Caco-2 (cell line): ENCODE results near the gene DNAAF5. TPM values are rescaled to one million over a fixed set of nuclear protein-coding genes. Genes with fewer than 3 reads are reported as not detected.
A peak's percentile ranks its signal among the peaks of the same experiment; 100 is the strongest.

Source experiments
- BruUV-seq: library from RNA; stranded (reverse); fragments of 400-500 nt; replicated peaks from 2 replicates; lab custom pipeline; 2021; lab: Mats Ljungman, UMichigan
- CTCF ChIA-PET: fragments of 300-600 bp; sonication (Branson Sonifier 250); formaldehyde crosslinking; loops from one replicate; lab custom pipeline; 2022; ENCODE audit warnings: antibody characterized with exemption; lab: Charles Lee
- POLR2A ChIA-PET: fragments of 300-600 bp; sonication (Branson Sonifier 250); formaldehyde crosslinking; loops from one replicate; lab custom pipeline; 2022; ENCODE audit warnings: antibody characterized with exemption; lab: Charles Lee
- DNase-seq, 2 experiments: peaks; one replicate each; pipeline versions ENCODE4 v3.0.0 to v3.0.0-alpha.2; 2020 to 2022
- H3K27me3 ChIP-seq: replicated peaks from 2 replicates; pipeline ENCODE4 v1.6.0; 2011; ENCODE audit warnings: low read length; ENCODE audit not compliant: control insufficient read depth, insufficient read depth
- H3K36me3 ChIP-seq: 2 replicates; pipeline ENCODE4 v1.5.1; 2011; ENCODE audit warnings: low read length; ENCODE audit not compliant: control insufficient read depth, insufficient read depth
- H3K4me1 ChIP-seq: fragments of 250-450 bp; sonication (Bioruptor Pico); 2 replicates; pipeline ENCODE4 v1.5.1; 2020; ENCODE audit warnings: mild to moderate bottlenecking
- H3K4me3 ChIP-seq: 2 replicates; pipeline ENCODE4 v1.5.1; 2011; ENCODE audit warnings: low read depth, mild to moderate bottlenecking, control low read depth, low read length
- H3K9me3 ChIP-seq: fragments of 250-450 bp; sonication (Bioruptor Pico); 2 replicates; pipeline ENCODE4 v1.5.1; 2020; ENCODE audit warnings: mild to moderate bottlenecking, moderate library complexity
- H3K27ac Mint-ChIP-seq: one replicate; pipeline ENCODE4 v1.8.0; 2022; ENCODE audit warnings: mixed read lengths; ENCODE audit not compliant: unreplicated experiment
- H3K27me3 Mint-ChIP-seq: one replicate; pipeline ENCODE4 v1.8.0; 2022; ENCODE audit warnings: mixed read lengths; ENCODE audit not compliant: insufficient read depth, unreplicated experiment
- H3K36me3 Mint-ChIP-seq: one replicate; pipeline ENCODE4 v1.8.0; 2022; ENCODE audit warnings: mild to moderate bottlenecking, mixed read lengths; ENCODE audit not compliant: insufficient read depth, unreplicated experiment
- H3K4me1 Mint-ChIP-seq: one replicate; pipeline ENCODE4 v1.8.0; 2022; ENCODE audit warnings: low read depth, mixed read lengths; ENCODE audit not compliant: unreplicated experiment
- H3K4me3 Mint-ChIP-seq: one replicate; pipeline ENCODE4 v1.8.0; 2022; ENCODE audit warnings: mild to moderate bottlenecking, moderate library complexity, mixed read lengths; ENCODE audit not compliant: unreplicated experiment
- H3K9me3 Mint-ChIP-seq: one replicate; pipeline ENCODE4 v1.8.0; 2022; ENCODE audit warnings: mixed read lengths; ENCODE audit not compliant: unreplicated experiment
- CTCF ChIP-seq, 2 experiments: fragments of 200-600 bp in 1 of 2; IDR thresholded peaks; 1 replicate in 1 of 2; 2 replicates in 1 of 2; pipeline versions ENCODE4 v1.5.1 to v1.8.0; 2011 to 2022; ENCODE audit warnings: antibody characterized with exemption in 1 of 2, control low read depth in 1 of 2, inconsistent platforms in 1 of 2, low read depth in 1 of 2, low read length in 1 of 2, mild to moderate bottlenecking in 1 of 2, moderate library complexity in 1 of 2; ENCODE audit not compliant: insufficient read depth in 1 of 2, severe bottlenecking in 1 of 2, unreplicated experiment in 1 of 2
- intact Hi-C: fragments of 100-400 bp; cut with micrococcal nuclease; formaldehyde crosslinking; loops from one replicate; pipeline ENCODE4 v1.10.0; 2022; ENCODE audit not compliant: unreplicated experiment
- total RNA-seq: library from RNA; stranded (reverse); gene quantifications from 2 replicates; pipeline ENCODE4 v1.2.3, GENCODE V29; 2022

The DNAAF5 gene
- total RNA-seq, 1 experiment from 2014 or later, result 51.4 TPM

GRCh38 chr7:716222-716621 lies 10.3 kb upstream of the DNAAF5 start:
- Mint-ChIP-seq H3K9me3 (peaks cover under 1% of the 10 kb centered on the region), H3K4me3 (no peak overlapping the region), H3K27me3 (no peaks in the 10 kb centered on the region), H3K4me1 (peaks cover 13% of the 10 kb centered on the region), H3K36me3 (peaks cover 26% of the 10 kb centered on the region), H3K27ac (peak overlapping the region; percentile 59)
- H3K4me1 ChIP-seq, result peaks cover 8% of the 10 kb centered on the region
- intact Hi-C loops, result no loop called here
- no peak for TF ChIP-seq CTCF (IDR thresholded peaks at IDR 0.05; ENCODE audit: insufficient read depth in 1 of 2, low read depth in 1 of 2, low read length in 1 of 2, severe bottlenecking in 1 of 2, unreplicated experiment in 1 of 2)
- no peaks in the 10 kb centered on the region for H3K9me3 ChIP-seq
- no peaks in the 10 kb centered on the region for H3K27me3 ChIP-seq
- no peak overlapping the region for H3K4me3 ChIP-seq
- BruUV-seq, result no TSS peak
- 0 out of 2 replicates have a peak, but pooled peaks cover 1% of the 10 kb centered on the region for H3K36me3 ChIP-seq
- ChIA-PET POLR2A (interaction anchor here (0.7 kb wide), 1 partner anchor 23 kb away, joined by 3 read pairs; no protein-coding TSS in a partner anchor), CTCF (no interaction called here)
- peak; percentile 35 to 60 for DNase-seq

GRCh38 chr7:716636-717035 lies 9.9 kb upstream of the DNAAF5 start:
- H3K4me1 ChIP-seq, result peaks cover 8% of the 10 kb centered on the region
- H3K36me3 ChIP-seq, result 0 out of 2 replicates have a peak, but pooled peaks cover 1% of the 10 kb centered on the region
- Mint-ChIP-seq H3K9me3 (peaks cover 4% of the 10 kb centered on the region), H3K4me1 (peaks cover 13% of the 10 kb centered on the region), H3K36me3 (peaks cover 28% of the 10 kb centered on the region), H3K27ac (peak overlapping the region; percentile 59), H3K27me3 (no peaks in the 10 kb centered on the region), H3K4me3 (no peak overlapping the region)
- BruUV-seq, result no TSS peak
- no peak overlapping the region for H3K4me3 ChIP-seq
- no peak for DNase-seq
- ChIA-PET POLR2A (no interaction called here), CTCF (no interaction called here)
- intact Hi-C loops, result no loop called here
- H3K27me3 ChIP-seq, result no peaks in the 10 kb centered on the region
- TF ChIP-seq CTCF (IDR thresholded peaks at IDR 0.05; ENCODE audit: insufficient read depth in 1 of 2, low read depth in 1 of 2, low read length in 1 of 2, severe bottlenecking in 1 of 2, unreplicated experiment in 1 of 2), result no peak
- H3K9me3 ChIP-seq, result no peaks in the 10 kb centered on the region

- intact Hi-C loops, result no loop called here
- H3K9me3 ChIP-seq, result peaks cover 35% of the 10 kb centered on the region
- POLR2A ChIA-PET, result no interaction called here
- DNase-seq, result no peak
- H3K36me3 ChIP-seq, result peaks cover 8% of the 10 kb centered on the region
- peaks cover 35% of the 10 kb centered on the region for H3K9me3 Mint-ChIP-seq
- TF ChIP-seq CTCF (IDR thresholded peaks at IDR 0.05; ENCODE audit: insufficient read depth in 1 of 2, low read depth in 1 of 2, low read length in 1 of 2, severe bottlenecking in 1 of 2, unreplicated experiment in 1 of 2), result no peak
- no peaks in the 10 kb centered on the region for H3K27me3 ChIP-seq
- BruUV-seq, result no TSS peak
- H3K4me1 ChIP-seq, result peaks cover 14% of the 10 kb centered on the region
- no peak overlapping the region for H3K27ac Mint-ChIP-seq
- H3K36me3 Mint-ChIP-seq, result peaks cover 53% of the 10 kb centered on the region
- H3K4me3 ChIP-seq, result no peak overlapping the region
- CTCF ChIA-PET, result interaction anchor here (0.5 kb wide), 1 partner anchor 389 kb away, joined by 3 read pairs; no protein-coding TSS in a partner anchor
- H3K4me3 Mint-ChIP-seq, result no peak overlapping the region
- peaks cover 12% of the 10 kb centered on the region for H3K4me1 Mint-ChIP-seq
- no peaks in the 10 kb centered on the region for H3K27me3 Mint-ChIP-seq
Measured at GRCh38 chr7:721619-722248, 4.8 kb upstream of the DNAAF5 start.
